Measurements from ENCODE around the gene CASP10. TPM values are rescaled to one million over a fixed set of nuclear protein-coding genes. Genes with fewer than 3 reads are reported as not detected.

CASP10 gene
- total RNA-seq, 3 donors from 2014 or later = 5.7 to 13.1 (median 9.6) TPM

DNA sequence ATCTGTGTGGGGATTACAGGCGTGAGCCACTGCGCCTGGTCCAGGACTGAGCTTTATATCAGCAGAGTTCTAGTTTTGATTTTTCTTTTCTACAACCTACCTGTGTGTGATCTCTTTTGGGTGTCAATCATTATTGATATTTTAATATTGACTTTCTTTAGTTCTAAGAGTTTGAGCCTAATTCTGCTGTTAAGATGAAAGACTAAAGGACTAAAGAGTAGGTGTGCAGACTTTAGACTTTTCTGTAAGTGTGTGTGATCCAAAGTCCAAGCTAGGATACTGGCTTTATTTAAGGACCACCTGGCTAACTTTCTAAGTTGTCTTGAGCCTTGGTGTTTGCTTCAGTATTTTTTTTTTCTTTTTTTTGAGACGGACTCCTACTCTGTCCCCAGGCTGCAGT lies 12.4 kb downstream of the CASP10 start:
- no peak for TF ChIP-seq POLR2A (IDR thresholded peaks at IDR 0.05)
- TF ChIP-seq POLR2AphosphoS5 (IDR thresholded peaks at IDR 0.05) = no peak
- no peak for TF ChIP-seq CTCF (IDR thresholded peaks at IDR 0.05)
- no peaks in the 10 kb centered on the region for H3K9me3 ChIP-seq
- intact Hi-C loops (cut with DNase I; ENCODE audit: low total_unique reads) = no loop called here
- no peaks in the 10 kb centered on the region for H3K4me1 ChIP-seq
- H3K27me3 ChIP-seq = no peaks in the 10 kb centered on the region
- no peaks in the 10 kb centered on the region for H3K36me3 ChIP-seq
- no peak for DNase-seq (ENCODE audit: low spot score in 2 of 2)
- H3K4me3 ChIP-seq = no peak overlapping the region
- H3K27ac ChIP-seq = no peak overlapping the region

- no peaks in the 10 kb centered on the region for H3K9me3 ChIP-seq
- H3K36me3 ChIP-seq = no peaks in the 10 kb centered on the region
- H3K4me1 ChIP-seq = no peaks in the 10 kb centered on the region
- intact Hi-C loops (cut with DNase I; ENCODE audit: low total_unique reads) = no loop called here
- no peak for TF ChIP-seq POLR2AphosphoS5 (IDR thresholded peaks at IDR 0.05)
- TF ChIP-seq CTCF (IDR thresholded peaks at IDR 0.05) = no peak
- TF ChIP-seq POLR2A (IDR thresholded peaks at IDR 0.05) = no peak
- H3K27me3 ChIP-seq = no peaks in the 10 kb centered on the region
- no peak overlapping the region for H3K4me3 ChIP-seq
- no peak for DNase-seq (ENCODE audit: low spot score in 2 of 2)
- no peak overlapping the region for H3K27ac ChIP-seq
Measured at GRCh38 chr2:201196003-201196402, 13.1 kb downstream of the CASP10 start.

DNA sequence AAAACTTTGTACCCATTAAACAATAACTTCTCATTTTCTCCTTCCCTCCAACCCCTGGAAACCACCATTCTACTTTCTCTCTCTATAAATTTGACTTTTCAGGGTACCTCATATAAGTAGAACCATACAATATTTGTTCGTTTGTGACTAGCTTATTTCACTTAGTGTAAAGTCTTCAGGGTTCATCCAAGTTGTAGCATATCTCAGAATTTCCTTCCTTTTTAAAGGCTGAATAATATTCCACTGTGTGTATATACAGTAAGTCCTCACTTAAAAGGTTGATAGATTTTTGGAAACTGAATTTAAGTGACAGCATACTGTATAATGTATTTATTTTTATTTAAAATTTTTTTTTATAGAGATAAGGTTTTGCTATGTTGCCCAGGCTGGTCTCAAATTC lies 13.9 kb downstream of the CASP10 start:
- no peaks in the 10 kb centered on the region for H3K9me3 ChIP-seq
- H3K4me3 ChIP-seq = no peak overlapping the region
- TF ChIP-seq POLR2AphosphoS5 (IDR thresholded peaks at IDR 0.05) (no peak), POLR2A (IDR thresholded peaks at IDR 0.05) (no peak), CTCF (IDR thresholded peaks at IDR 0.05) (no peak)

GRCh38 chr2:201197781-201198180 lies 14.8 kb downstream of the CASP10 start:
- no peaks in the 10 kb centered on the region for H3K36me3 ChIP-seq
- H3K4me1 ChIP-seq = no peaks in the 10 kb centered on the region
- DNase-seq (ENCODE audit: low spot score in 2 of 2) = no peak
- intact Hi-C loops (cut with DNase I; ENCODE audit: low total_unique reads) = no loop called here
- H3K27ac ChIP-seq = no peak overlapping the region
- no peak for TF ChIP-seq CTCF (IDR thresholded peaks at IDR 0.05)
- no peaks in the 10 kb centered on the region for H3K9me3 ChIP-seq
- H3K4me3 ChIP-seq = no peak overlapping the region
- H3K27me3 ChIP-seq = no peaks in the 10 kb centered on the region

More for the DNA sequence above, 13.9 kb downstream of the CASP10 start:
- DNase-seq (ENCODE audit: low spot score in 2 of 2) = no peak
- no peaks in the 10 kb centered on the region for H3K27me3 ChIP-seq
- H3K4me1 ChIP-seq = no peaks in the 10 kb centered on the region
- no peak overlapping the region for H3K27ac ChIP-seq
- H3K36me3 ChIP-seq = no peaks in the 10 kb centered on the region
- intact Hi-C loops (cut with DNase I; ENCODE audit: low total_unique reads) = no loop called here

- TF ChIP-seq CTCF (IDR thresholded peaks at IDR 0.05) = no peak
- no peak for TF ChIP-seq POLR2AphosphoS5 (IDR thresholded peaks at IDR 0.05)
- no peak for TF ChIP-seq POLR2A (IDR thresholded peaks at IDR 0.05)
- Histone ChIP-seq H3K27me3 (no peaks in the 10 kb centered on the region), H3K4me3 (no peak overlapping the region), H3K36me3 (no peaks in the 10 kb centered on the region), H3K27ac (no peak overlapping the region), H3K4me1 (no peaks in the 10 kb centered on the region), H3K9me3 (no peaks in the 10 kb centered on the region)
- DNase-seq (ENCODE audit: low spot score in 2 of 2) = no peak
- intact Hi-C loops (cut with DNase I; ENCODE audit: low total_unique reads) = no loop called here
Measured at GRCh38 chr2:201199847-201200246, 16.9 kb downstream of the CASP10 start.

Measured in breast epithelium (tissue), 4 donors.